ENCODE data around the gene LRRC32.

LRRC32 gene

GRCh38 chr11:76668362-76669155 is 2.0 kb downstream of the LRRC32 start:
- no peak overlapping the region for H3K4me3 ChIP-seq (ENCODE audit: low read depth, low read length)

GRCh38 chr11:76667856-76668255 is 2.7 kb downstream of the LRRC32 start:
- no peak for TF ChIP-seq CTCF (IDR thresholded peaks at IDR 0.05; ENCODE audit: low read depth, low read length)
- H3K27ac ChIP-seq: no peak overlapping the region
- H3K27me3 ChIP-seq (ENCODE audit: insufficient read depth, low read depth, severe bottlenecking): no peaks in the 10 kb centered on the region
- no peak overlapping the region for H3K4me3 ChIP-seq (ENCODE audit: low read depth, low read length)
- no peaks in the 10 kb centered on the region for H3K9me3 ChIP-seq (ENCODE audit: severe bottlenecking)
- no peak for DNase-seq
- no peaks in the 10 kb centered on the region for H3K36me3 ChIP-seq

More at GRCh38 chr11:76668362-76669155, 2.0 kb downstream of the LRRC32 start:
- no peak for DNase-seq
- no peaks in the 10 kb centered on the region for H3K36me3 ChIP-seq
- no peak for TF ChIP-seq CTCF (IDR thresholded peaks at IDR 0.05; ENCODE audit: low read depth, low read length)
- no peaks in the 10 kb centered on the region for H3K27me3 ChIP-seq (ENCODE audit: insufficient read depth, low read depth, severe bottlenecking)
- no peak overlapping the region for H3K27ac ChIP-seq
- H3K9me3 ChIP-seq (ENCODE audit: severe bottlenecking): no peaks in the 10 kb centered on the region

- no peak for TF ChIP-seq CTCF (IDR thresholded peaks at IDR 0.05; ENCODE audit: low read depth, low read length)
- Histone ChIP-seq H3K4me3 (ENCODE audit: low read depth, low read length) (no peak overlapping the region), H3K36me3 (no peaks in the 10 kb centered on the region), H3K27me3 (ENCODE audit: insufficient read depth, low read depth, severe bottlenecking) (no peaks in the 10 kb centered on the region), H3K27ac (no peak overlapping the region), H3K9me3 (ENCODE audit: severe bottlenecking) (no peaks in the 10 kb centered on the region)
- no peak for DNase-seq
These were observed 3.2 kb downstream of the LRRC32 start for GRCh38 chr11:76667271-76667818.

- Histone ChIP-seq H3K27ac (no peak overlapping the region), H3K4me3 (ENCODE audit: low read depth, low read length) (no peak overlapping the region), H3K9me3 (ENCODE audit: severe bottlenecking) (no peaks in the 10 kb centered on the region), H3K27me3 (ENCODE audit: insufficient read depth, low read depth, severe bottlenecking) (no peaks in the 10 kb centered on the region), H3K36me3 (no peaks in the 10 kb centered on the region)
- no peak for DNase-seq
- no peak for TF ChIP-seq CTCF (IDR thresholded peaks at IDR 0.05; ENCODE audit: low read depth, low read length)
These were observed 3.7 kb downstream of the LRRC32 start for GRCh38 chr11:76666830-76667229.

- H3K4me3 ChIP-seq (ENCODE audit: low read depth, low read length): no peak overlapping the region
- DNase-seq: peak; percentile 59
- TF ChIP-seq CTCF (IDR thresholded peaks at IDR 0.05; ENCODE audit: low read depth, low read length): no peak
- H3K36me3 ChIP-seq: no peaks in the 10 kb centered on the region
- H3K27ac ChIP-seq: no peak overlapping the region
- no peaks in the 10 kb centered on the region for H3K9me3 ChIP-seq (ENCODE audit: severe bottlenecking)
- H3K27me3 ChIP-seq (ENCODE audit: insufficient read depth, low read depth, severe bottlenecking): no peaks in the 10 kb centered on the region
These were observed 4.1 kb downstream of the LRRC32 start for GRCh38 chr11:76666408-76666807.
